Measurements from ENCODE around the gene CAPN5. TPM values are rescaled to one million over a fixed set of nuclear protein-coding genes. Genes with fewer than 3 reads are reported as not detected.

Gene CAPN5
- total and polyA plus RNA-seq, 2 experiments from 2014 or later = 10.2 to 32.2 TPM

DNA sequence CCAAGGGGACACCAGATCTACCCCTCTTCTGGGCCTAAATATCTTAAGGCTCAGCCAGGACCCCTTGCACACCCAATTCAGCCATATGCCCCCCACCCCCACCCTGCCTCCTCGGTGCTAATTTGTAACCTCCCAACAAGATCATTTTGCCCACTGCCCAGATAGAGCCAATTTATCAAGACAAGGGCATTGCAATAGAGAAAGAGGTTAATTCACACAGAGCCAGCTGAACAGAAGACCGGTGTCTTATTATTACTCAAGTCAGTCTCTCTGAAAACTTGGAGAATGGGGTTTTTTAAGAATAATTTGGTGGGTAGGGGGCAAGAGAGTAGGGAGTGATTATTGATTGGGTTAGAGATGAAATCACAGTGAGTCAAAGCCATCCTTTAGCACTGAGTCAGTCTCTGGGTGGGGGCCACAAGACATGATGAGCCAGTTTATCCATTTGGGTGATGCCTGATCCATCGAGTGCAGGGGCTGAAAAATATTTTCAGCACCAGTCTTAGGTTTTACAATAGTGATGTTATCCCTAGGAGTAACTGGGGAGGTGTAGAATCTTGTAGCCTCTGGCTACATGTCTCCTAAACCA lies 9.9 kb upstream of the CAPN5 start:
- Mint-ChIP-seq H3K4me1 (peaks cover 3% of the 10 kb centered on the region; the same call in 2 of the 3 replicates), H3K4me3 (no peak overlapping the region), H3K27ac (no peak overlapping the region), H3K9me3 (peaks cover 16% of the 10 kb centered on the region), H3K27me3 (ENCODE audit: insufficient read depth, low read depth, poor library complexity) (no peaks in the 10 kb centered on the region), H3K36me3 (ENCODE audit: low read depth) (no peaks in the 10 kb centered on the region; the same call in none of the 3 replicates)
- H3K9me2 ChIP-seq (ENCODE audit: insufficient read depth) = no peaks in the 10 kb centered on the region
- no peaks in the 10 kb centered on the region for H3K79me2 ChIP-seq (replicated peaks; ENCODE audit: insufficient read depth)
- no peak overlapping the region for H3K27ac ChIP-seq (ENCODE audit: low read depth)
- TF ChIP-seq CREB1 (CRISPR knock-in tag; IDR thresholded peaks at IDR 0.05; ENCODE audit: low read depth) = no peak
- no peak for TF ChIP-seq STAT1 (IDR thresholded peaks at IDR 0.05; ENCODE audit: unreplicated experiment)
- TF ChIP-seq, protein P1, sequence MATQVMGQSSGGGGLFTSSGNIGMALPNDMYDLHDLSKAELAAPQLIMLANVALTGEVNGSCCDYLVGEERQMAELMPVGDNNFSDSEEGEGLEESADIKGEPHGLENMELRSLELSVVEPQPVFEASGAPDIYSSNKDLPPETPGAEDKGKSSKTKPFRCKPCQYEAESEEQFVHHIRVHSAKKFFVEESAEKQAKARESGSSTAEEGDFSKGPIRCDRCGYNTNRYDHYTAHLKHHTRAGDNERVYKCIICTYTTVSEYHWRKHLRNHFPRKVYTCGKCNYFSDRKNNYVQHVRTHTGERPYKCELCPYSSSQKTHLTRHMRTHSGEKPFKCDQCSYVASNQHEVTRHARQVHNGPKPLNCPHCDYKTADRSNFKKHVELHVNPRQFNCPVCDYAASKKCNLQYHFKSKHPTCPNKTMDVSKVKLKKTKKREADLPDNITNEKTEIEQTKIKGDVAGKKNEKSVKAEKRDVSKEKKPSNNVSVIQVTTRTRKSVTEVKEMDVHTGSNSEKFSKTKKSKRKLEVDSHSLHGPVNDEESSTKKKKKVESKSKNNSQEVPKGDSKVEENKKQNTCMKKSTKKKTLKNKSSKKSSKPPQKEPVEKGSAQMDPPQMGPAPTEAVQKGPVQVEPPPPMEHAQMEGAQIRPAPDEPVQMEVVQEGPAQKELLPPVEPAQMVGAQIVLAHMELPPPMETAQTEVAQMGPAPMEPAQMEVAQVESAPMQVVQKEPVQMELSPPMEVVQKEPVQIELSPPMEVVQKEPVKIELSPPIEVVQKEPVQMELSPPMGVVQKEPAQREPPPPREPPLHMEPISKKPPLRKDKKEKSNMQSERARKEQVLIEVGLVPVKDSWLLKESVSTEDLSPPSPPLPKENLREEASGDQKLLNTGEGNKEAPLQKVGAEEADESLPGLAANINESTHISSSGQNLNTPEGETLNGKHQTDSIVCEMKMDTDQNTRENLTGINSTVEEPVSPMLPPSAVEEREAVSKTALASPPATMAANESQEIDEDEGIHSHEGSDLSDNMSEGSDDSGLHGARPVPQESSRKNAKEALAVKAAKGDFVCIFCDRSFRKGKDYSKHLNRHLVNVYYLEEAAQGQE (IDR thresholded peaks at IDR 0.05; ENCODE audit: unreplicated experiment) = no peak
- no peak for TF ChIP-seq NANOG (IDR thresholded peaks at IDR 0.05; ENCODE audit: borderline replicate concordance)
- no peak for TF ChIP-seq EZH2phosphoT487 (IDR thresholded peaks at IDR 0.05; ENCODE audit: unreplicated experiment)
- no peak for TF ChIP-seq POLR2AphosphoS5 (IDR thresholded peaks at IDR 0.05; ENCODE audit: low read depth)
- TF ChIP-seq JUNB (IDR thresholded peaks at IDR 0.05; ENCODE audit: unreplicated experiment) = no peak
- no peak for TF ChIP-seq ZNF331 (CRISPR knock-in tag; IDR thresholded peaks at IDR 0.05; ENCODE audit: low read depth)
- TF ChIP-seq, protein P2, sequence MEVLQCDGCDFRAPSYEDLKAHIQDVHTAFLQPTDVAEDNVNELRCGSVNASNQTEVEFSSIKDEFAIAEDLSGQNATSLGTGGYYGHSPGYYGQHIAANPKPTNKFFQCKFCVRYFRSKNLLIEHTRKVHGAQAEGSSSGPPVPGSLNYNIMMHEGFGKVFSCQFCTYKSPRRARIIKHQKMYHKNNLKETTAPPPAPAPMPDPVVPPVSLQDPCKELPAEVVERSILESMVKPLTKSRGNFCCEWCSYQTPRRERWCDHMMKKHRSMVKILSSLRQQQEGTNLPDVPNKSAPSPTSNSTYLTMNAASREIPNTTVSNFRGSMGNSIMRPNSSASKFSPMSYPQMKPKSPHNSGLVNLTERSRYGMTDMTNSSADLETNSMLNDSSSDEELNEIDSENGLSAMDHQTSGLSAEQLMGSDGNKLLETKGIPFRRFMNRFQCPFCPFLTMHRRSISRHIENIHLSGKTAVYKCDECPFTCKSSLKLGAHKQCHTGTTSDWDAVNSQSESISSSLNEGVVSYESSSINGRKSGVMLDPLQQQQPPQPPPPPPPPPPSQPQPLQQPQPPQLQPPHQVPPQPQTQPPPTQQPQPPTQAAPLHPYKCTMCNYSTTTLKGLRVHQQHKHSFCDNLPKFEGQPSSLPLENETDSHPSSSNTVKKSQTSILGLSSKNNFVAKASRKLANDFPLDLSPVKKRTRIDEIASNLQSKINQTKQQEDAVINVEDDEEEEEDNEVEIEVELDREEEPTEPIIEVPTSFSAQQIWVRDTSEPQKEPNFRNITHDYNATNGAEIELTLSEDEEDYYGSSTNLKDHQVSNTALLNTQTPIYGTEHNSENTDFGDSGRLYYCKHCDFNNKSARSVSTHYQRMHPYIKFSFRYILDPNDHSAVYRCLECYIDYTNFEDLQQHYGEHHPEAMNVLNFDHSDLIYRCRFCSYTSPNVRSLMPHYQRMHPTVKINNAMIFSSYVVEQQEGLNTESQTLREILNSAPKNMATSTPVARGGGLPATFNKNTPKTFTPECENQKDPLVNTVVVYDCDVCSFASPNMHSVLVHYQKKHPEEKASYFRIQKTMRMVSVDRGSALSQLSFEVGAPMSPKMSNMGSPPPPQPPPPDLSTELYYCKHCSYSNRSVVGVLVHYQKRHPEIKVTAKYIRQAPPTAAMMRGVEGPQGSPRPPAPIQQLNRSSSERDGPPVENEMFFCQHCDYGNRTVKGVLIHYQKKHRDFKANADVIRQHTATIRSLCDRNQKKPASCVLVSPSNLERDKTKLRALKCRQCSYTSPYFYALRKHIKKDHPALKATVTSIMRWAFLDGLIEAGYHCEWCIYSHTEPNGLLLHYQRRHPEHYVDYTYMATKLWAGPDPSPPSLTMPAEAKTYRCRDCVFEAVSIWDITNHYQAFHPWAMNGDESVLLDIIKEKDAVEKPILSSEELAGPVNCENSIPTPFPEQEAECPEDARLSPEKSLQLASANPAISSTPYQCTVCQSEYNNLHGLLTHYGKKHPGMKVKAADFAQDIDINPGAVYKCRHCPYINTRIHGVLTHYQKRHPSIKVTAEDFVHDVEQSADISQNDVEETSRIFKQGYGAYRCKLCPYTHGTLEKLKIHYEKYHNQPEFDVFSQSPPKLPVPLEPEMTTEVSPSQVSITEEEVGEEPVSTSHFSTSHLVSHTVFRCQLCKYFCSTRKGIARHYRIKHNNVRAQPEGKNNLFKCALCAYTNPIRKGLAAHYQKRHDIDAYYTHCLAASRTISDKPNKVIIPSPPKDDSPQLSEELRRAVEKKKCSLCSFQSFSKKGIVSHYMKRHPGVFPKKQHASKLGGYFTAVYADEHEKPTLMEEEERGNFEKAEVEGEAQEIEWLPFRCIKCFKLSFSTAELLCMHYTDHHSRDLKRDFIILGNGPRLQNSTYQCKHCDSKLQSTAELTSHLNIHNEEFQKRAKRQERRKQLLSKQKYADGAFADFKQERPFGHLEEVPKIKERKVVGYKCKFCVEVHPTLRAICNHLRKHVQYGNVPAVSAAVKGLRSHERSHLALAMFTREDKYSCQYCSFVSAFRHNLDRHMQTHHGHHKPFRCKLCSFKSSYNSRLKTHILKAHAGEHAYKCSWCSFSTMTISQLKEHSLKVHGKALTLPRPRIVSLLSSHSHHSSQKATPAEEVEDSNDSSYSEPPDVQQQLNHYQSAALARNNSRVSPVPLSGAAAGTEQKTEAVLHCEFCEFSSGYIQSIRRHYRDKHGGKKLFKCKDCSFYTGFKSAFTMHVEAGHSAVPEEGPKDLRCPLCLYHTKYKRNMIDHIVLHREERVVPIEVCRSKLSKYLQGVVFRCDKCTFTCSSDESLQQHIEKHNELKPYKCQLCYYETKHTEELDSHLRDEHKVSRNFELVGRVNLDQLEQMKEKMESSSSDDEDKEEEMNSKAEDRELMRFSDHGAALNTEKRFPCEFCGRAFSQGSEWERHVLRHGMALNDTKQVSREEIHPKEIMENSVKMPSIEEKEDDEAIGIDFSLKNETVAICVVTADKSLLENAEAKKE (CRISPR knock-in tag; IDR thresholded peaks at IDR 0.05) = no peak
- TF ChIP-seq, protein P3, sequence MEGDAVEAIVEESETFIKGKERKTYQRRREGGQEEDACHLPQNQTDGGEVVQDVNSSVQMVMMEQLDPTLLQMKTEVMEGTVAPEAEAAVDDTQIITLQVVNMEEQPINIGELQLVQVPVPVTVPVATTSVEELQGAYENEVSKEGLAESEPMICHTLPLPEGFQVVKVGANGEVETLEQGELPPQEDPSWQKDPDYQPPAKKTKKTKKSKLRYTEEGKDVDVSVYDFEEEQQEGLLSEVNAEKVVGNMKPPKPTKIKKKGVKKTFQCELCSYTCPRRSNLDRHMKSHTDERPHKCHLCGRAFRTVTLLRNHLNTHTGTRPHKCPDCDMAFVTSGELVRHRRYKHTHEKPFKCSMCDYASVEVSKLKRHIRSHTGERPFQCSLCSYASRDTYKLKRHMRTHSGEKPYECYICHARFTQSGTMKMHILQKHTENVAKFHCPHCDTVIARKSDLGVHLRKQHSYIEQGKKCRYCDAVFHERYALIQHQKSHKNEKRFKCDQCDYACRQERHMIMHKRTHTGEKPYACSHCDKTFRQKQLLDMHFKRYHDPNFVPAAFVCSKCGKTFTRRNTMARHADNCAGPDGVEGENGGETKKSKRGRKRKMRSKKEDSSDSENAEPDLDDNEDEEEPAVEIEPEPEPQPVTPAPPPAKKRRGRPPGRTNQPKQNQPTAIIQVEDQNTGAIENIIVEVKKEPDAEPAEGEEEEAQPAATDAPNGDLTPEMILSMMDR (conservative IDR thresholded peaks at IDR 0.05; ENCODE audit: low read depth in 2 of 2) = no peak
- TF ChIP-seq ZNF114 (CRISPR knock-in tag; IDR thresholded peaks at IDR 0.05) = no peak
- TF ChIP-seq EZH2 (IDR thresholded peaks at IDR 0.05; ENCODE audit: low read depth, unreplicated experiment) = no peak
- TF ChIP-seq, protein P4, sequence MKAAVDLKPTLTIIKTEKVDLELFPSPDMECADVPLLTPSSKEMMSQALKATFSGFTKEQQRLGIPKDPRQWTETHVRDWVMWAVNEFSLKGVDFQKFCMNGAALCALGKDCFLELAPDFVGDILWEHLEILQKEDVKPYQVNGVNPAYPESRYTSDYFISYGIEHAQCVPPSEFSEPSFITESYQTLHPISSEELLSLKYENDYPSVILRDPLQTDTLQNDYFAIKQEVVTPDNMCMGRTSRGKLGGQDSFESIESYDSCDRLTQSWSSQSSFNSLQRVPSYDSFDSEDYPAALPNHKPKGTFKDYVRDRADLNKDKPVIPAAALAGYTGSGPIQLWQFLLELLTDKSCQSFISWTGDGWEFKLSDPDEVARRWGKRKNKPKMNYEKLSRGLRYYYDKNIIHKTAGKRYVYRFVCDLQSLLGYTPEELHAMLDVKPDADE (IDR thresholded peaks at IDR 0.05) = no peak
- no peaks in the 10 kb centered on the region for H3F3A ChIP-seq (replicated peaks; ENCODE audit: low read depth)
- no peaks in the 10 kb centered on the region for H3K27me3 ChIP-seq (ENCODE audit: insufficient read depth)
- H3K4me1 ChIP-seq (ENCODE audit: insufficient read depth) = 0 out of 2 replicates have a peak, but pooled peaks cover 6% of the 10 kb centered on the region
- H3K4me2 ChIP-seq = no peak overlapping the region
- no peak overlapping the region for H3K4me3 ChIP-seq
- DNase-seq (ENCODE audit: low spot score) (no peak), ATAC-seq (no peak)
- H2AFZ ChIP-seq = no peak overlapping the region
- no peaks in the 10 kb centered on the region for H3K36me3 ChIP-seq (ENCODE audit: insufficient read depth)
- H4K20me1 ChIP-seq (replicated peaks; ENCODE audit: insufficient read depth) = no peaks in the 10 kb centered on the region

All from GM23338 (cell line).